ENCODE measurements around the gene MAB21L4.

The MAB21L4 gene

GRCh38 chr2:240877460-240878340, 18.3 kb downstream of the MAB21L4 start:
- no peaks in the 10 kb centered on the region for H3K4me1 ChIP-seq (ENCODE audit: insufficient read depth, low read length)
- H3K27me3 ChIP-seq (ENCODE audit: control insufficient read depth in 1 of 2, insufficient read depth in 2 of 2, low read length in 2 of 2): no peaks in the 10 kb centered on the region
- no peak overlapping the region for H3K4me3 ChIP-seq (ENCODE audit: low read depth in 1 of 2, low read length in 2 of 2)
- no peak overlapping the region for H3K27ac ChIP-seq (ENCODE audit: low read depth, low read length)
- H3K36me3 ChIP-seq (ENCODE audit: insufficient read depth, low read length): no peaks in the 10 kb centered on the region
- no peaks in the 10 kb centered on the region for H3K9me3 ChIP-seq (ENCODE audit: low read length)
- H3K9ac ChIP-seq (ENCODE audit: low read length): no peak overlapping the region

GRCh38 chr2:240876475-240877251, 19.3 kb downstream of the MAB21L4 start:
- H3K4me1 ChIP-seq (ENCODE audit: insufficient read depth, low read length): no peaks in the 10 kb centered on the region
- H3K36me3 ChIP-seq (ENCODE audit: insufficient read depth, low read length): no peaks in the 10 kb centered on the region
- no peak overlapping the region for H3K27ac ChIP-seq (ENCODE audit: low read depth, low read length)
- no peaks in the 10 kb centered on the region for H3K9me3 ChIP-seq (ENCODE audit: low read length)
- no peaks in the 10 kb centered on the region for H3K27me3 ChIP-seq (ENCODE audit: control insufficient read depth in 1 of 2, insufficient read depth in 2 of 2, low read length in 2 of 2)
- H3K9ac ChIP-seq (ENCODE audit: low read length): no peak overlapping the region
- H3K4me3 ChIP-seq (ENCODE audit: low read depth in 1 of 2, low read length in 2 of 2): no peak overlapping the region

GRCh38 chr2:240876035-240876474, 19.9 kb downstream of the MAB21L4 start:
- H3K4me1 ChIP-seq (ENCODE audit: insufficient read depth, low read length): no peaks in the 10 kb centered on the region
- no peak overlapping the region for H3K9ac ChIP-seq (ENCODE audit: low read length)
- H3K27me3 ChIP-seq (ENCODE audit: control insufficient read depth in 1 of 2, insufficient read depth in 2 of 2, low read length in 2 of 2): no peaks in the 10 kb centered on the region
- no peaks in the 10 kb centered on the region for H3K36me3 ChIP-seq (ENCODE audit: insufficient read depth, low read length)
- no peaks in the 10 kb centered on the region for H3K9me3 ChIP-seq (ENCODE audit: low read length)
- H3K27ac ChIP-seq (ENCODE audit: low read depth, low read length): no peak overlapping the region
- no peak overlapping the region for H3K4me3 ChIP-seq (ENCODE audit: low read depth in 1 of 2, low read length in 2 of 2)

- no peaks in the 10 kb centered on the region for H3K4me1 ChIP-seq (ENCODE audit: insufficient read depth, low read length)
- H3K9ac ChIP-seq (ENCODE audit: low read length): no peak overlapping the region
- no peaks in the 10 kb centered on the region for H3K9me3 ChIP-seq (ENCODE audit: low read length)
- no peaks in the 10 kb centered on the region for H3K36me3 ChIP-seq (ENCODE audit: insufficient read depth, low read length)
- H3K27me3 ChIP-seq (ENCODE audit: control insufficient read depth in 1 of 2, insufficient read depth in 2 of 2, low read length in 2 of 2): no peaks in the 10 kb centered on the region
- H3K27ac ChIP-seq (ENCODE audit: low read depth, low read length): no peak overlapping the region
- H3K4me3 ChIP-seq (ENCODE audit: low read depth in 1 of 2, low read length in 2 of 2): no peak overlapping the region
Observed at GRCh38 chr2:240875228-240876034, 20.5 kb downstream of the MAB21L4 start.

GRCh38 chr2:240874715-240875227, 21.2 kb downstream of the MAB21L4 start:
- no peaks in the 10 kb centered on the region for H3K4me1 ChIP-seq (ENCODE audit: insufficient read depth, low read length)

GRCh38 chr2:240873805-240874714, 21.9 kb downstream of the MAB21L4 start:
- Histone ChIP-seq H3K27ac (ENCODE audit: low read depth, low read length) (no peak overlapping the region), H3K4me1 (ENCODE audit: insufficient read depth, low read length) (no peaks in the 10 kb centered on the region), H3K9ac (ENCODE audit: low read length) (no peak overlapping the region), H3K27me3 (ENCODE audit: control insufficient read depth in 1 of 2, insufficient read depth in 2 of 2, low read length in 2 of 2) (peaks cover 0 to under 1% of the 10 kb centered on the region in 2 donors), H3K36me3 (ENCODE audit: insufficient read depth, low read length) (no peaks in the 10 kb centered on the region), H3K4me3 (ENCODE audit: low read depth in 1 of 2, low read length in 2 of 2) (no peak overlapping the region), H3K9me3 (ENCODE audit: low read length) (no peaks in the 10 kb centered on the region)

More at GRCh38 chr2:240874715-240875227, 21.2 kb downstream of the MAB21L4 start:
- no peaks in the 10 kb centered on the region for H3K36me3 ChIP-seq (ENCODE audit: insufficient read depth, low read length)
- H3K27ac ChIP-seq (ENCODE audit: low read depth, low read length): no peak overlapping the region
- no peak overlapping the region for H3K4me3 ChIP-seq (ENCODE audit: low read depth in 1 of 2, low read length in 2 of 2)
- H3K27me3 ChIP-seq (ENCODE audit: control insufficient read depth in 1 of 2, insufficient read depth in 2 of 2, low read length in 2 of 2): no peaks in the 10 kb centered on the region
- H3K9ac ChIP-seq (ENCODE audit: low read length): no peak overlapping the region
- no peaks in the 10 kb centered on the region for H3K9me3 ChIP-seq (ENCODE audit: low read length)

GRCh38 chr2:240873098-240873788, 22.7 kb downstream of the MAB21L4 start:
- Histone ChIP-seq H3K27ac (ENCODE audit: low read depth, low read length) (no peak overlapping the region), H3K4me3 (ENCODE audit: low read depth in 1 of 2, low read length in 2 of 2) (no peak overlapping the region)

GRCh38 chr2:240872317-240873097, 23.4 kb downstream of the MAB21L4 start:
- H3K9ac ChIP-seq (ENCODE audit: low read length): no peak overlapping the region
- no peaks in the 10 kb centered on the region for H3K4me1 ChIP-seq (ENCODE audit: insufficient read depth, low read length)
- peaks cover 0 to 4% of the 10 kb centered on the region in 2 donors for H3K27me3 ChIP-seq (ENCODE audit: control insufficient read depth in 1 of 2, insufficient read depth in 2 of 2, low read length in 2 of 2)
- no peak overlapping the region for H3K27ac ChIP-seq (ENCODE audit: low read depth, low read length)
- H3K36me3 ChIP-seq (ENCODE audit: insufficient read depth, low read length): no peaks in the 10 kb centered on the region
- no peak overlapping the region for H3K4me3 ChIP-seq (ENCODE audit: low read depth in 1 of 2, low read length in 2 of 2)
- H3K9me3 ChIP-seq (ENCODE audit: low read length): no peaks in the 10 kb centered on the region

More at GRCh38 chr2:240873098-240873788, 22.7 kb downstream of the MAB21L4 start:
- Histone ChIP-seq H3K9me3 (ENCODE audit: low read length) (no peaks in the 10 kb centered on the region), H3K4me1 (ENCODE audit: insufficient read depth, low read length) (no peaks in the 10 kb centered on the region), H3K36me3 (ENCODE audit: insufficient read depth, low read length) (no peaks in the 10 kb centered on the region), H3K9ac (ENCODE audit: low read length) (no peak overlapping the region), H3K27me3 (ENCODE audit: control insufficient read depth in 1 of 2, insufficient read depth in 2 of 2, low read length in 2 of 2) (peaks cover 0 to 4% of the 10 kb centered on the region in 2 donors)

- no peaks in the 10 kb centered on the region for H3K4me1 ChIP-seq (ENCODE audit: insufficient read depth, low read length)
- H3K27ac ChIP-seq (ENCODE audit: low read depth, low read length): no peak overlapping the region
- H3K4me3 ChIP-seq (ENCODE audit: low read depth in 1 of 2, low read length in 2 of 2): no peak overlapping the region
- H3K36me3 ChIP-seq (ENCODE audit: insufficient read depth, low read length): no peaks in the 10 kb centered on the region
- H3K9me3 ChIP-seq (ENCODE audit: low read length): no peaks in the 10 kb centered on the region
- no peak overlapping the region for H3K9ac ChIP-seq (ENCODE audit: low read length)
- H3K27me3 ChIP-seq (ENCODE audit: control insufficient read depth in 1 of 2, insufficient read depth in 2 of 2, low read length in 2 of 2): peaks cover 0 to 4% of the 10 kb centered on the region in 2 donors
Observed at GRCh38 chr2:240871071-240871958, 24.6 kb downstream of the MAB21L4 start.
